H9 (cell line): ENCODE measurements around the gene MDFI. TPM values are rescaled to one million over a fixed set of nuclear protein-coding genes. Genes with fewer than 3 reads are reported as not detected.

ENCODE experiments used
- DNase-seq: peaks from one replicate; pipeline ENCODE4 v3.0.0-alpha.2; 2017
- H2AFZ ChIP-seq: one replicate; pipeline ENCODE4 v1.6.1; 2013; ENCODE audit warnings: mild to moderate bottlenecking, low read length, control low read depth, moderate library complexity
- H2AK5ac ChIP-seq: 2 replicates; pipeline ENCODE4 v1.6.1; 2013; ENCODE audit warnings: low read length, control low read depth, mixed read lengths; ENCODE audit not compliant: insufficient read length
- H2BK120ac ChIP-seq: one replicate; pipeline ENCODE4 v1.6.1; 2013; ENCODE audit warnings: low read depth, mild to moderate bottlenecking, low read length, control low read depth, inconsistent platforms; ENCODE audit not compliant: poor library complexity, severe bottlenecking
- H2BK12ac ChIP-seq: 2 replicates; pipeline ENCODE4 v1.6.1; 2013; ENCODE audit warnings: low read length, control low read depth, mixed read lengths, low read depth; ENCODE audit not compliant: insufficient read length
- H2BK15ac ChIP-seq: 2 replicates; pipeline ENCODE4 v1.6.1; 2013; ENCODE audit warnings: low read depth, low read length, control low read depth
- H2BK20ac ChIP-seq: one replicate; pipeline ENCODE4 v1.6.1; 2013; ENCODE audit warnings: low read depth, mild to moderate bottlenecking, low read length, control low read depth, inconsistent platforms; ENCODE audit not compliant: poor library complexity, severe bottlenecking
- H2BK5ac ChIP-seq: 2 replicates; pipeline ENCODE4 v1.6.1; 2013; ENCODE audit warnings: low read length, control low read depth, mixed read lengths; ENCODE audit not compliant: insufficient read length
- H3K14ac ChIP-seq: 2 replicates; pipeline ENCODE4 v1.6.1; 2013; ENCODE audit warnings: low read length, control low read depth; ENCODE audit not compliant: insufficient read depth
- H3K18ac ChIP-seq: 2 replicates; pipeline ENCODE4 v1.6.1; 2013; ENCODE audit warnings: low read depth, mild to moderate bottlenecking, mixed read lengths, low read length, control low read depth; ENCODE audit not compliant: insufficient read length
- H3K23ac ChIP-seq: 2 replicates; pipeline ENCODE4 v1.6.1; 2013; ENCODE audit warnings: low read length, control low read depth, mixed read lengths, low read depth; ENCODE audit not compliant: insufficient read length
- H3K23me2 ChIP-seq: 2 replicates; pipeline ENCODE4 v1.6.1; 2013; ENCODE audit warnings: low read depth, mild to moderate bottlenecking, mixed read lengths, low read length, control low read depth; ENCODE audit not compliant: insufficient read length, poor library complexity, severe bottlenecking
- H3K27ac ChIP-seq: 2 replicates; pipeline ENCODE4 v1.5.1; 2013; ENCODE audit warnings: low read length, control low read depth, mixed read lengths, low read depth; ENCODE audit not compliant: insufficient read length
- H3K27me3 ChIP-seq: 2 replicates; pipeline ENCODE4 v1.6.1; 2013; ENCODE audit warnings: low read length, control low read depth, inconsistent platforms; ENCODE audit not compliant: insufficient read depth
- H3K4ac ChIP-seq: 2 replicates; pipeline ENCODE4 v1.6.1; 2013; ENCODE audit warnings: low read depth, mild to moderate bottlenecking, control low read depth, inconsistent platforms, low read length, moderate library complexity
- H3K4me1 ChIP-seq: 2 replicates; pipeline ENCODE4 v1.6.1; 2013; ENCODE audit warnings: low read length, control low read depth, inconsistent platforms; ENCODE audit not compliant: insufficient read depth
- H3K4me2 ChIP-seq: 2 replicates; pipeline ENCODE4 v1.6.1; 2013; ENCODE audit warnings: low read length, control low read depth, mixed read lengths; ENCODE audit not compliant: insufficient read length, insufficient read depth
- H3K56ac ChIP-seq: 2 replicates; pipeline ENCODE4 v1.6.1; 2013; ENCODE audit warnings: low read depth, mild to moderate bottlenecking, mixed read lengths, low read length, control low read depth; ENCODE audit not compliant: insufficient read length
- H3K79me1 ChIP-seq: 2 replicates; pipeline ENCODE4 v1.6.1; 2013; ENCODE audit warnings: low read depth, mild to moderate bottlenecking, moderate library complexity, low read length, control low read depth, inconsistent platforms; ENCODE audit not compliant: insufficient read depth, poor library complexity, severe bottlenecking
- H3K79me2 ChIP-seq: 2 replicates; pipeline ENCODE4 v1.6.1; 2013; ENCODE audit warnings: low read length, control low read depth, inconsistent platforms; ENCODE audit not compliant: insufficient read depth
- H3K9ac ChIP-seq: 2 replicates; pipeline ENCODE4 v1.6.1; 2013; ENCODE audit warnings: low read length, control low read depth, mixed read lengths; ENCODE audit not compliant: insufficient read length; ENCODE audit errors: extremely low read depth
- H3K9me3 ChIP-seq: one replicate; pipeline ENCODE4 v1.6.1; 2013; ENCODE audit warnings: low read depth, low read length, inconsistent platforms; ENCODE audit not compliant: control insufficient read depth
- H3T11ph ChIP-seq: one replicate; pipeline ENCODE4 v1.6.1; 2013; ENCODE audit warnings: mild to moderate bottlenecking, low read length, control low read depth, inconsistent platforms
- H4K20me1 ChIP-seq: one replicate; pipeline ENCODE4 v1.6.1; 2013; ENCODE audit not compliant: control insufficient read depth, insufficient read length, insufficient read depth
- H4K5ac ChIP-seq: 2 replicates; pipeline ENCODE4 v1.6.1; 2013; ENCODE audit warnings: low read depth, mild to moderate bottlenecking, mixed read lengths, low read length, control low read depth; ENCODE audit not compliant: insufficient read length
- H4K8ac ChIP-seq: replicated peaks from 2 replicates; pipeline ENCODE4 v1.6.1; 2013; ENCODE audit warnings: low read length, control low read depth, mixed read lengths, low read depth; ENCODE audit not compliant: insufficient read length
- H4K91ac ChIP-seq: 2 replicates; pipeline ENCODE4 v1.6.1; 2013; ENCODE audit warnings: low read depth, mild to moderate bottlenecking, moderate library complexity, mixed read lengths, low read length, control low read depth; ENCODE audit not compliant: insufficient read length
- H3K27ac Mint-ChIP-seq, 3 experiments: 2 replicates in 2 of 3; 3 replicates in 1 of 3; pipeline ENCODE4 v1.8.0; 2020 to 2021; ENCODE audit warnings: mixed read lengths in 3 of 3, mild to moderate bottlenecking in 1 of 3, moderate library complexity in 1 of 3
- H3K27me3 Mint-ChIP-seq: 2 replicates; pipeline ENCODE4 v1.8.0; 2021; ENCODE audit warnings: low read depth, mild to moderate bottlenecking, moderate library complexity, mixed read lengths
- H3K36me3 Mint-ChIP-seq, 3 experiments: 2 replicates in 2 of 3; 3 replicates in 1 of 3; pipeline ENCODE4 v1.8.0; 2020 to 2021; ENCODE audit warnings: low read depth in 3 of 3, mixed read lengths in 3 of 3; ENCODE audit not compliant: insufficient read depth in 1 of 3
- H3K4me1 Mint-ChIP-seq, 2 experiments: 2 replicates each; pipeline ENCODE4 v1.8.0; 2020; ENCODE audit warnings: mixed read lengths in 2 of 2
- H3K4me3 Mint-ChIP-seq, 2 experiments: 2 replicates in 1 of 2; 3 replicates in 1 of 2; pipeline ENCODE4 v1.8.0; 2020 to 2021; ENCODE audit warnings: mild to moderate bottlenecking in 2 of 2, mixed read lengths in 2 of 2, moderate library complexity in 1 of 2
- H3K9me3 Mint-ChIP-seq, 2 experiments: 2 replicates in 1 of 2; 3 replicates in 1 of 2; pipeline ENCODE4 v1.8.0; 2020; ENCODE audit warnings: mild to moderate bottlenecking in 2 of 2, mixed read lengths in 2 of 2, moderate library complexity in 1 of 2
- WGBS: extraction: QIAGEN DNeasy Blood & Tissue Kit; methylation state at CpG from one replicate; pipeline ENCODE4 v1.1.7; 2013; ENCODE audit warnings: missing lambda C conversion rate, low lambda C conversion rate, mixed read lengths; ENCODE audit not compliant: insufficient read length; ENCODE audit errors: extremely low coverage; 5-methylcytosine and 5-hydroxymethylcytosine counted together
- total RNA-seq: library from RNA; stranded (reverse); gene quantifications from 2 replicates; pipeline ENCODE4 v1.2.1, GENCODE V29; 2021
- TF ChIP-seq, protein P1 (sequence below): fragments of 200-600 bp; sonication (generic); conservative IDR thresholded peaks from 3 replicates; pipeline ENCODE4 v1.8.0; 2021; ENCODE audit warnings: antibody characterized with exemption, mild to moderate bottlenecking

MDFI gene
- total RNA-seq, 1 experiment from 2014 or later, result 45.0 TPM

DNA sequence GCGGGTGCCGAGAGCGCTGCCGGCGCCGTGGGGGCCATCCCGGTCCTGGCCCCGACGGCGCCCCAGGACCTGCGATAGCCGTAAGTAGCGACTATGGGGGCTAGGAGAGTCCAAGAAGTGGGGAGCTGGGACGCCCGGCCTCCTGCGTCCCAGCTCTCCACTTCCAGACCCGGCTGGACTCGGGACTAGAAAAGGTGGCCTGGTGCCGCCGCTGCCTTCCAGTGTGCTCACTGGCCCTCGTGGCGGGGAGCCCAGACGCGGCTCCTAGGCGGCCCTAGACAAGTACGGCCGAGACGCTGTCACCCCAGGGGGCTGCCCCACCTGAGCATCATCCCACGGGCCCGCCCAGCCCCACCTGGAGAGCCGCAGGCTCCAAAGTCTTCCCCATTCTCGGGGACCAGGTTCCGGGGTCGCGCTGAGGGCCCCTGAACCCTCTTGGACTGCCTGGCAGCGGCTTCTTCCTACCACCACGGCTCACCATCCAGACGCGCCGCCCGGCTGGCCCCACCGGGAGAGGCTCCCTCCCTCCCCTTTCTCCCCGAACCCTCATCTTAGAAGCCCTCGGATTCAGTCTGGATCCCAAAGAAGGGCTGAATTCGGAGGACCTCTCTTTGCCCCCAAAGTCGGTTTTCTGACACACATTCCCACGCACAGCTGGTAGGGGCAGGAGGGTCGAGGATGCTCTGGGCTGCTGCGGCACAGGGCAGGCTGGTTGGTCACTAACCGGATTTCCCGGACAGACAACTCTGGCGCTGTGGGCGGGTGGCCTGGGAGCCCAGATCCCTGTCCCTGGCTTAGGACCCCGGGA lies 870 bp upstream of the MDFI start:
- Histone ChIP-seq H2BK15ac (no peak overlapping the region), H2BK5ac (no peak overlapping the region), H3K23ac (no peak overlapping the region), H3K27ac (no peak overlapping the region), H3K79me1 (no peaks in the 10 kb centered on the region), H3K4me1 (peaks cover 5% of the 10 kb centered on the region; the same call in 1 of the 2 replicates), H3K4me2 (peak overlapping the region; percentile 70), H4K91ac (no peak overlapping the region), H3K27me3 (peaks cover 3% of the 10 kb centered on the region; the same call in 1 of the 2 replicates), H3K9me3 (no peaks in the 10 kb centered on the region), H3K23me2 (peaks cover 18% of the 10 kb centered on the region), H3K56ac (no peak overlapping the region), H2BK12ac (no peak overlapping the region), H3K4ac (no peak overlapping the region), H3K79me2 (no peaks in the 10 kb centered on the region; the same call in 1 of the 2 replicates), H2BK20ac (no peak overlapping the region), H3T11ph (no peak overlapping the region), H3K18ac (no peak overlapping the region), H3K9ac (no peak overlapping the region), H4K20me1 (no peaks in the 10 kb centered on the region), H2AFZ (no peak overlapping the region), H4K8ac (no peak overlapping the region), H2AK5ac (no peak overlapping the region), H4K5ac (no peak overlapping the region), H3K14ac (no peak overlapping the region), H2BK120ac (no peak overlapping the region)
- peaks cover 71% of the 10 kb centered on the region for H3K27me3 Mint-ChIP-seq
- peaks cover 9 to 16% (median 10%) of the 10 kb centered on the region in 3 experiments for H3K36me3 Mint-ChIP-seq
- H3K4me3 Mint-ChIP-seq, result peak overlapping the region; percentile 81 to 90
- no peaks in the 10 kb centered on the region; a peak in 1 of 5 replicates for H3K9me3 Mint-ChIP-seq
- no peak overlapping the region for H3K27ac Mint-ChIP-seq
- H3K4me1 Mint-ChIP-seq, result peaks cover 40 to 42% of the 10 kb centered on the region in 2 experiments
- TF ChIP-seq, protein P1, sequence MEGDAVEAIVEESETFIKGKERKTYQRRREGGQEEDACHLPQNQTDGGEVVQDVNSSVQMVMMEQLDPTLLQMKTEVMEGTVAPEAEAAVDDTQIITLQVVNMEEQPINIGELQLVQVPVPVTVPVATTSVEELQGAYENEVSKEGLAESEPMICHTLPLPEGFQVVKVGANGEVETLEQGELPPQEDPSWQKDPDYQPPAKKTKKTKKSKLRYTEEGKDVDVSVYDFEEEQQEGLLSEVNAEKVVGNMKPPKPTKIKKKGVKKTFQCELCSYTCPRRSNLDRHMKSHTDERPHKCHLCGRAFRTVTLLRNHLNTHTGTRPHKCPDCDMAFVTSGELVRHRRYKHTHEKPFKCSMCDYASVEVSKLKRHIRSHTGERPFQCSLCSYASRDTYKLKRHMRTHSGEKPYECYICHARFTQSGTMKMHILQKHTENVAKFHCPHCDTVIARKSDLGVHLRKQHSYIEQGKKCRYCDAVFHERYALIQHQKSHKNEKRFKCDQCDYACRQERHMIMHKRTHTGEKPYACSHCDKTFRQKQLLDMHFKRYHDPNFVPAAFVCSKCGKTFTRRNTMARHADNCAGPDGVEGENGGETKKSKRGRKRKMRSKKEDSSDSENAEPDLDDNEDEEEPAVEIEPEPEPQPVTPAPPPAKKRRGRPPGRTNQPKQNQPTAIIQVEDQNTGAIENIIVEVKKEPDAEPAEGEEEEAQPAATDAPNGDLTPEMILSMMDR, result no peak
- no CpG with 5 or more reads among the region's 54 CpGs for WGBS
- peak; percentile 55 for DNase-seq
